Measurements from ENCODE around the gene OR2AT4.

The OR2AT4 gene

DNA sequence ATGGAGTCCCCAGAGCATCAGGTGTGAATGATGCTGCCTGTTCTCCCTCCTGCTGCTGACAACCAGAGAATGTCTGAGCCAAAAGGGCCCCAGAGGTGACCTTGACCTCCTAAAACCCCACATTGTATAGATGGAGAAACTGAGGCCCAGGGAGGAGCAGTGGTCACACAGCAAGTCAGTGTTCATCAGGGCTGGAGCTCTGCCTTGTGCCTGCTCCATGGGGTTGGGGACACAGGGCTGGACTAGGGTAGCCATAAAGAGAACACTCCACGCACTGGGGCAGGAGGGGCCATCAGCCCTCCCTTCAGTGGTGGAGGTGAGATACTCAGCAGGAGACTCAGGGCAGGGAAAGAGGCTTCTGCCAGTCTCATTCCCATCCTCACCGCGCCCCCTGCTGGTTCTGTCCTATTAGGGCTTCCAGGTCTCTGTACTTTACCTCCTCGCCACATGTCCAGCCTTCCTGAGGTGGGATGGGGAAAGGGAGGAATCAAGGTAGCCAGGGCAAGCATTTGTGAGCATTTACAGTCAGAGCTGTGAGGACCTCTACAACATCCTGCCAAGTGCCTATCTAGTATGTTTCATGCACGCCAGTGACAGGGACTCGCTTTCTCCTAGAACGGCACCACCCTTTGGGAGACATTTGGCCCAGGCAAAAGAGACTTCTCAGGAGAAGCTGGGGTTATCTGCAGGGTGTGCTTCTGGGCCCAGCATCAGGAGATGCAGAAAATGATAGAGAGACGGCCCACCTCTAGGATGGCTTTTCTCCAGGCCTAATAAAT lies 64.7 kb downstream of the OR2AT4 start:
- DNase-seq (ENCODE audit: low read depth in 2 of 2, low spot score in 1 of 2): peak; percentile 9 to 43
